DOHH2 (cell line): Measurements from ENCODE around the gene NAA30.
"Not testable (repeated sequence)": the region's sequence is repeated elsewhere in the genome, so short reads cannot be mapped to it uniquely, and the experiment has no call there.

ENCODE experiments used
- H3F3A ChIP-seq: fragments of 200-600 bp; sonication (generic), shearing (Covaris generic); 2 replicates; pipeline ENCODE4 v1.6.0; 2016; ENCODE audit warnings: antibody characterized with exemption, mild to moderate bottlenecking; ENCODE audit not compliant: control insufficient read depth, insufficient read depth
- H3K27ac ChIP-seq: fragments of 200-600 bp; sonication (generic); 2 replicates; pipeline ENCODE4 v1.5.1; 2014; ENCODE audit warnings: low read depth, mild to moderate bottlenecking, low read length, moderate library complexity
- H3K27me3 ChIP-seq: fragments of 200-600 bp; sonication (generic); 2 replicates; pipeline ENCODE4 v1.6.1; 2014; ENCODE audit warnings: mild to moderate bottlenecking, low read length, mixed read lengths; ENCODE audit not compliant: control insufficient read depth
- H3K36me3 ChIP-seq: fragments of 200-600 bp; sonication (generic); 2 replicates; pipeline ENCODE4 v1.6.1; 2014; ENCODE audit warnings: mild to moderate bottlenecking, low read length, moderate library complexity, mixed read lengths; ENCODE audit not compliant: control insufficient read depth
- H3K4me1 ChIP-seq: fragments of 200-600 bp; sonication (generic); 2 replicates; pipeline ENCODE4 v1.6.1; 2014; ENCODE audit warnings: mild to moderate bottlenecking, low read length, mixed read lengths; ENCODE audit not compliant: control insufficient read depth
- H3K4me2 ChIP-seq: fragments of 200-600 bp; sonication (generic); 2 replicates; pipeline ENCODE4 v1.6.0; 2014; ENCODE audit warnings: mild to moderate bottlenecking, low read length, moderate library complexity
- H3K4me3 ChIP-seq: fragments of 200-600 bp; sonication (generic); 2 replicates; pipeline ENCODE4 v1.5.1; 2014; ENCODE audit warnings: mild to moderate bottlenecking, low read length, mixed read lengths
- H3K79me2 ChIP-seq: fragments of 200-600 bp; sonication (generic); 2 replicates; pipeline ENCODE4 v1.6.1; 2014; ENCODE audit warnings: mild to moderate bottlenecking, low read length, mixed read lengths; ENCODE audit not compliant: control insufficient read depth
- H3K9me2 ChIP-seq: fragments of 200-600 bp; sonication (generic); replicated peaks from 2 replicates; pipeline ENCODE4 v1.6.1; 2014; ENCODE audit warnings: mild to moderate bottlenecking, low read length, mixed read lengths; ENCODE audit not compliant: control insufficient read depth
- H3K9me3 ChIP-seq: fragments of 200-600 bp; sonication (generic); 2 replicates; pipeline ENCODE4 v1.6.1; 2014; ENCODE audit warnings: antibody characterized with exemption, low read length, mixed read lengths; ENCODE audit not compliant: control insufficient read depth, insufficient read depth
- H4K20me1 ChIP-seq: fragments of 200-600 bp; sonication (generic); 2 replicates; pipeline ENCODE4 v1.6.0; 2014; ENCODE audit warnings: low read depth, mild to moderate bottlenecking, antibody characterized with exemption, low read length, moderate library complexity; ENCODE audit not compliant: control insufficient read depth, insufficient read depth
- CTCF ChIP-seq: fragments of 200-600 bp; sonication (generic); IDR thresholded peaks from one replicate; pipeline ENCODE4 v1.5.1; 2014; ENCODE audit warnings: antibody characterized with exemption, mild to moderate bottlenecking, low read depth, low read length; ENCODE audit not compliant: poor library complexity, severe bottlenecking
- EZH2phosphoT487 ChIP-seq: fragments of 200-600 bp; sonication (generic); IDR thresholded peaks from 2 replicates; pipeline ENCODE4 v1.6.1; 2017; ENCODE audit warnings: borderline replicate concordance, mild to moderate bottlenecking, antibody characterized with exemption, low read length, moderate library complexity, mixed read lengths

The NAA30 gene

GRCh38 chr14:57364659-57365450 is 25.5 kb upstream of the NAA30 start:
- Histone ChIP-seq H3K4me1 (no peaks in the 10 kb centered on the region), H3F3A (no peaks in the 10 kb centered on the region), H3K36me3 (no peaks in the 10 kb centered on the region), H3K79me2 (no peaks in the 10 kb centered on the region), H3K9me3 (no peaks in the 10 kb centered on the region), H3K9me2 (no peaks in the 10 kb centered on the region), H4K20me1 (no peaks in the 10 kb centered on the region), H3K4me2 (no peak overlapping the region), H3K27me3 (no peaks in the 10 kb centered on the region; the same call in 1 of the 2 replicates), H3K27ac (no peak overlapping the region), H3K4me3 (no peak overlapping the region)
- TF ChIP-seq CTCF = no peak
- no peak for TF ChIP-seq EZH2phosphoT487

DNA sequence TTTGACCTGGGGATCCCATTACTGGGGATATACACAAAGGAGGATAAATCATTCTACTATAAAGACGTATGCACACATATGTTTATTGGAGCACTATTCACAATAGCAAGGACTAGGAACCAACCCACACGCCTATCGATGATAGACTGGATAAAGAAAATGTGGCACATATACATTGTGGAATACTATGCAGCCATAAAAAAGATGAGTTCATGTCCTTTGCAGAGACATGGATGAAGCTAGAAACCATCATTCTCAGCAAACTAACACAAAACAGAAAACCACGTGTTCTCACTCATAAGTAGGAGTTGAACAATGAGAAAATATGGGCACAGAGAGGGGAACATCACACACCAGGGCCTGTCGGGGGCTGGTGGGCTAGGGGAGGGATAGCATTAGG is 20.2 kb upstream of the NAA30 start:
- H3K27me3 ChIP-seq, H4K20me1 ChIP-seq, H3K36me3 ChIP-seq, H3K9me3 ChIP-seq, H3K4me3 ChIP-seq, H3F3A ChIP-seq, H3K4me2 ChIP-seq, H3K27ac ChIP-seq, H3K79me2 ChIP-seq, H3K4me1 ChIP-seq, H3K9me2 ChIP-seq: not testable (repeated sequence)

DNA sequence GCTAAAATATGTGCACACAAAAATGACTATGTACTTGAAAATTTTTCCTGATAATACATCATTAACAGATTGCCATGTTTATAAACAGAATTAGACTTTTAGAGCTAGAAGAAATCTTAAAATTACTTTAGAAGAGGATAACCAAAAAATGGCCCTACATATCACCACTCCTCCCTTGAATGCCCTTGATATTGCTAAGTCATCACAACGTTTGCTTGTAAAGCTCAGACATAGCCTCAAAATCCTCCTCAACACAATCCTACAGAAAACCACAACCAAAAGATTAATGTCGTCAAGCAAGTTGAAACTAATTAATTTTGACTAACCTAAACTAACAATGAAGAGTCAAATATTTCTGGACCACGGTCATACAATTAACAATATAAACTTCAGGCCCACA is 19.4 kb upstream of the NAA30 start:
- Histone ChIP-seq H3K36me3 (no peaks in the 10 kb centered on the region), H3K79me2 (no peaks in the 10 kb centered on the region), H3K4me3 (no peak overlapping the region), H3K9me3 (no peaks in the 10 kb centered on the region), H3F3A (no peaks in the 10 kb centered on the region), H3K4me1 (no peaks in the 10 kb centered on the region), H3K9me2 (no peaks in the 10 kb centered on the region), H4K20me1 (no peaks in the 10 kb centered on the region), H3K27ac (no peak overlapping the region), H3K4me2 (no peak overlapping the region), H3K27me3 (peaks cover 3% of the 10 kb centered on the region; the same call in 1 of the 2 replicates)
- no peak for TF ChIP-seq CTCF
- TF ChIP-seq EZH2phosphoT487 = no peak

DNA sequence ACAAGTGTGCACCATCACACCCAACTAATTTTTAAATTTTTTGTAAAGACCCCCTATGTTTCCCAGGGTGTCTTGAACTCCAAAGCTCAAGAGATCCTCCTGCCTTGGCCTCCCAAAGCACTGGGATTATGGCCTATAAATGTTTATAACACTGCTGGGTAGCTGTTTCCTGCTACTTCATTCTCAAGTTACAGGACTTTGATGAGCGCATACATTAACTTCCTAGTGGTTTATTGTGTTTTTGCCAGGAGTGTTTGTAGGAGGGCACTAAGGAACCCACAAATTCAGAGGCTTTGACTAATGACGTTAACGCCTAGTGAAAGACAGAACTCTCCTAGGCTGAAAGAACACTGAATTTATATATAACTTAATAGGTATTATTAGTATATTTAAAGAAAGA is 15.2 kb upstream of the NAA30 start:
- H3K4me3 ChIP-seq = no peak overlapping the region
- no peaks in the 10 kb centered on the region for H3K4me1 ChIP-seq
- H3K27ac ChIP-seq = no peak overlapping the region
- TF ChIP-seq EZH2phosphoT487 (no peak), CTCF (no peak)
- H4K20me1 ChIP-seq = no peaks in the 10 kb centered on the region
- no peak overlapping the region for H3K4me2 ChIP-seq
- no peaks in the 10 kb centered on the region for H3K9me2 ChIP-seq
- no peaks in the 10 kb centered on the region for H3K9me3 ChIP-seq
- peaks cover 3% of the 10 kb centered on the region; the same call in 1 of the 2 replicates for H3K27me3 ChIP-seq
- H3K36me3 ChIP-seq = no peaks in the 10 kb centered on the region
- no peaks in the 10 kb centered on the region for H3F3A ChIP-seq
- H3K79me2 ChIP-seq = no peaks in the 10 kb centered on the region
